HCT116 (cell line): ENCODE results near the gene GNB1L. TPM values are rescaled to one million over a fixed set of nuclear protein-coding genes. Genes with fewer than 3 reads are reported as not detected.

Experiments
- ATAC-seq: fragments of 200-7000 bp; cut with Tn5 transposase; 2 replicates; pipeline ENCODE4 v1.9.1; 2020; ENCODE audit warnings: mild to moderate bottlenecking, moderate library complexity
- BruUV-seq: library from RNA; stranded (reverse); fragments of 400-500 nt; replicated peaks from 2 replicates; lab custom pipeline; 2021; lab: Mats Ljungman, UMichigan
- CTCF ChIA-PET: fragments of 300-600 bp; sonication (Branson Sonifier 250); formaldehyde crosslinking; loops from one replicate; lab custom pipeline; 2021; ENCODE audit warnings: antibody characterized with exemption; lab: Charles Lee
- POLR2A ChIA-PET: fragments of 300-600, 350-600 bp; sonication (Branson Sonifier 250); formaldehyde crosslinking; loops from one replicate; lab custom pipeline; 2021; ENCODE audit warnings: antibody characterized with exemption; lab: Charles Lee
- RAD21 ChIA-PET, 2 experiments: fragments of 300-600 bp; sonication (Branson Sonifier 250); formaldehyde crosslinking; loops; one replicate each; lab custom pipeline; 2023; ENCODE audit warnings: low total read pairs in 2 of 2; ENCODE audit not compliant: uncharacterized antibody in 2 of 2, unreplicated experiment in 2 of 2, low non-redundant PET in 1 of 2; lab: Charles Lee
- DNase-seq: peaks from one replicate; pipeline ENCODE4 v3.0.0-alpha.2; 2010; ENCODE audit warnings: low read depth, low spot score
- H2AFZ ChIP-seq: fragments of 200-600 bp; shearing (Covaris generic), sonication (generic); 2 replicates; pipeline ENCODE4 v1.6.1; 2017; ENCODE audit warnings: low read depth, mixed run types, mixed read lengths, antibody characterized with exemption, low read length; ENCODE audit not compliant: poor library complexity, severe bottlenecking
- H3K27ac ChIP-seq: 2 replicates; pipeline ENCODE4 v1.5.1; 2012; ENCODE audit warnings: low read depth, low read length
- H3K27me3 ChIP-seq: fragments of 200-600 bp; sonication (generic); 2 replicates; pipeline ENCODE4 v1.6.1; 2016; ENCODE audit warnings: mixed run types, low read length, mixed read lengths; ENCODE audit not compliant: insufficient read depth
- H3K36me3 ChIP-seq, 2 experiments: fragments of 200-500 bp in 1 of 2; fragments of 200-600 bp in 1 of 2; sonication (Bioruptor generic) in 1 of 2; sonication (generic) in 1 of 2; 2 replicates each; pipeline versions ENCODE4 v1.5.1 to v1.6.1; 2014 to 2016; ENCODE audit warnings: low read length in 2 of 2, inconsistent platforms in 1 of 2, mixed read lengths in 1 of 2, mixed run types in 1 of 2; ENCODE audit not compliant: insufficient read depth in 2 of 2, control insufficient read depth in 1 of 2
- H3K4me1 ChIP-seq, 2 experiments: fragments of 200-600 bp in 1 of 2; sonication (generic) in 1 of 2; 2 replicates each; pipeline versions ENCODE4 v1.5.1 to v1.6.1; 2012 to 2017; ENCODE audit warnings: low read length in 2 of 2, inconsistent platforms in 1 of 2, mild to moderate bottlenecking in 1 of 2, mixed read lengths in 1 of 2, mixed run types in 1 of 2, moderate library complexity in 1 of 2; ENCODE audit not compliant: insufficient read depth in 2 of 2, control insufficient read depth in 1 of 2
- H3K4me2 ChIP-seq: fragments of 200-600 bp; sonication (generic); 2 replicates; pipeline ENCODE4 v1.6.1; 2017; ENCODE audit warnings: mixed run types, low read length, mixed read lengths
- H3K4me3 ChIP-seq, 2 experiments: fragments of 200-600 bp in 1 of 2; sonication (generic) in 1 of 2; replicated peaks in 1 of 2; 2 replicates each; pipeline ENCODE4 v1.5.1; 2011 to 2016; ENCODE audit warnings: low read length in 2 of 2, control low read depth in 1 of 2, low read depth in 1 of 2, mild to moderate bottlenecking in 1 of 2, mixed read lengths in 1 of 2, mixed run types in 1 of 2
- H3K79me2 ChIP-seq: fragments of 200-600 bp; sonication (generic); 2 replicates; pipeline ENCODE4 v1.6.1; 2017; ENCODE audit warnings: mild to moderate bottlenecking, mixed run types, low read length, moderate library complexity, mixed read lengths; ENCODE audit not compliant: insufficient read depth
- H3K9ac ChIP-seq: fragments of 200-600 bp; sonication (generic); 2 replicates; pipeline ENCODE4 v1.6.1; 2016; ENCODE audit warnings: low read length, mixed read lengths
- H3K9me2 ChIP-seq: fragments of 200-600 bp; sonication (generic), shearing (Covaris generic); 2 replicates; pipeline ENCODE4 v1.6.1; 2017; ENCODE audit warnings: mixed run types, mild to moderate bottlenecking, moderate library complexity; ENCODE audit not compliant: insufficient read depth
- H3K9me3 ChIP-seq, 2 experiments: fragments of 200-500 bp in 1 of 2; fragments of 200-600 bp in 1 of 2; sonication (Bioruptor generic) in 1 of 2; sonication (generic) in 1 of 2; 2 replicates each; pipeline ENCODE4 v1.6.1; 2014 to 2017; ENCODE audit warnings: low read length in 2 of 2, mixed read lengths in 2 of 2, inconsistent platforms in 1 of 2, low read depth in 1 of 2, mild to moderate bottlenecking in 1 of 2, mixed run types in 1 of 2, moderate library complexity in 1 of 2; ENCODE audit not compliant: control insufficient read depth in 1 of 2, insufficient read depth in 1 of 2
- H4K20me1 ChIP-seq: fragments of 200-600 bp; sonication (generic), shearing (Covaris generic); 2 replicates; pipeline ENCODE4 v1.6.1; 2017; ENCODE audit warnings: mixed run types, mild to moderate bottlenecking, moderate library complexity; ENCODE audit not compliant: insufficient read depth
- CBX3 ChIP-seq: IDR thresholded peaks from 2 replicates; pipeline ENCODE4 v1.6.1; 2012; ENCODE audit warnings: low read depth
- CEBPB ChIP-seq: IDR thresholded peaks from 2 replicates; pipeline ENCODE4 v1.6.1; 2012; ENCODE audit warnings: low read depth
- EGR1 ChIP-seq: IDR thresholded peaks from 2 replicates; pipeline ENCODE4 v1.6.1; 2012; ENCODE audit warnings: low read depth
- EZH2 ChIP-seq: fragments of 200-600 bp; sonication (generic); IDR thresholded peaks from 2 replicates; pipeline ENCODE4 v1.6.1; 2017; ENCODE audit warnings: antibody characterized with exemption, mixed run types
- EZH2phosphoT487 ChIP-seq: fragments of 200-600 bp; IDR thresholded peaks from 2 replicates; pipeline ENCODE4 v1.6.1; 2018; ENCODE audit warnings: antibody characterized with exemption, borderline replicate concordance
- JUND ChIP-seq: IDR thresholded peaks from 2 replicates; pipeline ENCODE4 v1.6.1; 2012
- POLR2A ChIP-seq: IDR thresholded peaks from 2 replicates; pipeline ENCODE4 v1.7.0; 2011; ENCODE audit warnings: borderline replicate concordance; ENCODE audit not compliant: insufficient read depth, insufficient read length; ENCODE audit errors: extremely low read depth
- POLR2AphosphoS5 ChIP-seq: IDR thresholded peaks from 2 replicates; pipeline ENCODE4 v1.6.1; 2011; ENCODE audit warnings: mild to moderate bottlenecking, low read depth, low read length, moderate library complexity
- SRF ChIP-seq: IDR thresholded peaks from 2 replicates; pipeline ENCODE4 v1.6.1; 2012; ENCODE audit warnings: low read depth
- TCF7L2 ChIP-seq: IDR thresholded peaks from 2 replicates; pipeline ENCODE4 v1.7.0; 2011; ENCODE audit warnings: borderline replicate concordance, inconsistent platforms; ENCODE audit not compliant: insufficient read depth, insufficient read length; ENCODE audit errors: extremely low read depth
- YY1 ChIP-seq: IDR thresholded peaks from 2 replicates; pipeline ENCODE4 v1.6.1; 2011; ENCODE audit warnings: low read length, low read depth, moderate library complexity, mild to moderate bottlenecking; ENCODE audit not compliant: insufficient replicate concordance; ENCODE audit errors: extremely low read depth
- ZBTB33 ChIP-seq: IDR thresholded peaks from 2 replicates; pipeline ENCODE4 v1.6.1; 2011; ENCODE audit warnings: mild to moderate bottlenecking, low read length, moderate library complexity; ENCODE audit not compliant: insufficient replicate concordance; ENCODE audit errors: extremely low read depth
- intact Hi-C: fragments of 100-400 bp; cut with micrococcal nuclease; formaldehyde crosslinking; loops from 2 replicates; pipeline ENCODE4 v1.10.0; 2022
- total RNA-seq: library from RNA; stranded (reverse); gene quantifications from one replicate; pipeline ENCODE4 v1.2.1, GENCODE V29; 2021; ENCODE audit not compliant: unreplicated experiment
- TF ChIP-seq, protein P1 (sequence below), 3 experiments: fragments of 200-600 bp in 1 of 3; sonication (generic) in 1 of 3; IDR thresholded peaks in 2 of 3; conservative IDR thresholded peaks in 1 of 3; 2 replicates each; pipeline ENCODE4 v1.5.1; 2012 to 2017; ENCODE audit warnings: low read depth in 2 of 3, low read length in 2 of 3, antibody characterized with exemption in 1 of 3, borderline replicate concordance in 1 of 3, control low read depth in 1 of 3, mild to moderate bottlenecking in 1 of 3, mixed read lengths in 1 of 3, mixed run types in 1 of 3, moderate library complexity in 1 of 3; ENCODE audit not compliant: insufficient read depth in 1 of 3

Gene GNB1L
- total RNA-seq, 1 experiment from 2014 or later: 12.1 TPM

- Histone ChIP-seq H3K4me3 (no peak overlapping the region), H3K27ac (0 out of 2 replicates have a peak overlapping the region, but pooled peaks have one; percentile 18), H4K20me1 (no peaks in the 10 kb centered on the region), H2AFZ (no peak overlapping the region), H3K9me2 (no peaks in the 10 kb centered on the region), H3K4me2 (no peak overlapping the region), H3K79me2 (no peaks in the 10 kb centered on the region), H3K36me3 (no peaks in the 10 kb centered on the region), H3K27me3 (no peaks in the 10 kb centered on the region), H3K9me3 (no peaks in the 10 kb centered on the region), H3K4me1 (peaks cover 1 to 5% of the 10 kb centered on the region in 2 experiments), H3K9ac (no peak overlapping the region)
- ChIA-PET CTCF (no interaction called here), POLR2A (no interaction called here), RAD21 (no interaction called here)
- no TSS peak for BruUV-seq
- TF ChIP-seq YY1 (no peak), CBX3 (no peak), TCF7L2 (no peak), ZBTB33 (no peak), JUND (no peak), SRF (no peak), EZH2 (no peak), EZH2phosphoT487 (no peak), EGR1 (no peak), POLR2AphosphoS5 (no peak), POLR2A (no peak), CEBPB (no peak)
- TF ChIP-seq, protein P1, sequence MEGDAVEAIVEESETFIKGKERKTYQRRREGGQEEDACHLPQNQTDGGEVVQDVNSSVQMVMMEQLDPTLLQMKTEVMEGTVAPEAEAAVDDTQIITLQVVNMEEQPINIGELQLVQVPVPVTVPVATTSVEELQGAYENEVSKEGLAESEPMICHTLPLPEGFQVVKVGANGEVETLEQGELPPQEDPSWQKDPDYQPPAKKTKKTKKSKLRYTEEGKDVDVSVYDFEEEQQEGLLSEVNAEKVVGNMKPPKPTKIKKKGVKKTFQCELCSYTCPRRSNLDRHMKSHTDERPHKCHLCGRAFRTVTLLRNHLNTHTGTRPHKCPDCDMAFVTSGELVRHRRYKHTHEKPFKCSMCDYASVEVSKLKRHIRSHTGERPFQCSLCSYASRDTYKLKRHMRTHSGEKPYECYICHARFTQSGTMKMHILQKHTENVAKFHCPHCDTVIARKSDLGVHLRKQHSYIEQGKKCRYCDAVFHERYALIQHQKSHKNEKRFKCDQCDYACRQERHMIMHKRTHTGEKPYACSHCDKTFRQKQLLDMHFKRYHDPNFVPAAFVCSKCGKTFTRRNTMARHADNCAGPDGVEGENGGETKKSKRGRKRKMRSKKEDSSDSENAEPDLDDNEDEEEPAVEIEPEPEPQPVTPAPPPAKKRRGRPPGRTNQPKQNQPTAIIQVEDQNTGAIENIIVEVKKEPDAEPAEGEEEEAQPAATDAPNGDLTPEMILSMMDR (IDR thresholded peaks at IDR 0.05 in 2 of 3, conservative IDR thresholded peaks at IDR 0.05 in 1 of 3; ENCODE audit: borderline replicate concordance in 1 of 3, insufficient read depth in 1 of 3, low read depth in 2 of 3, low read length in 2 of 3): no peak
- no peak for ATAC-seq
- no peak for DNase-seq
- intact Hi-C loops: no loop called here
These were observed 42.6 kb downstream of the GNB1L start for GRCh38 chr22:19811811-19812771.
